Naive thymus-derived CD8-positive, alpha-beta T cell (primary cell): ENCODE results near the gene SMAD3. TPM values are rescaled to one million over a fixed set of nuclear protein-coding genes. Genes with fewer than 3 reads are reported as not detected.

Source experiments
- ATAC-seq, 2 donors: fragments of 150-1000 bp; cut with Tn5 transposase in 1 of 2; sonication (Bioruptor Pico), chemical (Tn5 transposase) in 1 of 2; 1 replicate in 1 of 2; 2 replicates in 1 of 2; pipeline ENCODE4 v1.10.0; 2021; ENCODE audit warnings: mild to moderate bottlenecking in 2 of 2, moderate library complexity in 2 of 2
- POLR2A ChIA-PET: fragments of 350-600 bp; sonication (Branson Sonifier 250); formaldehyde crosslinking; loops from one replicate; lab custom pipeline; 2021; ENCODE audit warnings: antibody characterized with exemption; lab: Charles Lee
- DNase-seq, 10 donors: peaks; one replicate each; pipeline versions ENCODE4 v3.0.0 to v3.0.0-alpha.2; 2020 to 2022
- H3K27ac Mint-ChIP-seq, 10 donors: one replicate each; pipeline ENCODE4 v1.8.0; 2020 to 2022; ENCODE audit warnings: mild to moderate bottlenecking in 10 of 10, mixed read lengths in 10 of 10, moderate library complexity in 4 of 10, inconsistent platforms in 1 of 10
- H3K27me3 Mint-ChIP-seq, 5 donors: one replicate each; pipeline ENCODE4 v1.8.0; 2021 to 2022; ENCODE audit warnings: mixed read lengths in 5 of 5
- H3K36me3 Mint-ChIP-seq, 3 donors: one replicate each; pipeline ENCODE4 v1.8.0; 2020 to 2022; ENCODE audit warnings: mixed read lengths in 3 of 3, mild to moderate bottlenecking in 2 of 3, inconsistent platforms in 1 of 3
- H3K4me1 Mint-ChIP-seq, 4 donors: one replicate each; pipeline ENCODE4 v1.8.0; 2021 to 2022; ENCODE audit warnings: mixed read lengths in 4 of 4
- H3K4me3 Mint-ChIP-seq, 10 donors: one replicate each; pipeline ENCODE4 v1.8.0; 2020 to 2022; ENCODE audit warnings: mild to moderate bottlenecking in 10 of 10, mixed read lengths in 10 of 10, moderate library complexity in 6 of 10, inconsistent platforms in 1 of 10
- H3K9me3 Mint-ChIP-seq, 9 donors: one replicate each; pipeline ENCODE4 v1.8.0; 2020 to 2022; ENCODE audit warnings: mixed read lengths in 9 of 9, mild to moderate bottlenecking in 3 of 9, inconsistent platforms in 1 of 9, moderate library complexity in 1 of 9
- polyA plus RNA-seq, 3 donors: library from polyadenylated mRNA; unstranded; fragments of 300-500 nt; fragmentation: Illumina TruSeq; gene quantifications; one replicate each; pipeline ENCODE4 v1.2.3, GENCODE V29; 2021
- total RNA-seq, 8 experiments: library from RNA in 2 of 8; stranded (reverse) in 2 of 8; gene quantifications; one replicate each; pipeline ENCODE4 v1.2.3 and lab custom pipeline; 2021 to 2026

Gene SMAD3
- total and polyA plus RNA-seq, 5 experiments from 2014 or later = 0.57 to 55.4 (median 4.2) TPM

DNA sequence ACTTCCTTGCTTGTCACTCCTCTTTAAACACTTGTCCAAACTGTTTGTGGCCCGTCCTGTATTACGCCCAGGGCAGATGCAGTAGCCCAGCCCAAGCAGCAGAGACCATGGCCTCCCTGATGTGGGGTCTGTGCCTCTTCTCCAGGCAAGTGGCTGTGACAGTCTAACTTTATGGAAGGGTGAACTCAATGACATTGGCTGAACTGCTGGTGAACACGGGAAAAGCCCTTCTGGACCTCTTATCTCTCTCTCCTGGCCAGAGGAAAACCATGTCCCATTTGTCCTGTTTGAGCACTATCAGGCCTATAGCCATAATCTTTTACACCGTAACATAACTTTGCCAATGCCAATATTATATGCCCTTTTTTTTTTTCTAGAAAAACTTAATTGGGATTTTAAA is 67.6 kb downstream of the SMAD3 start:
- no peak for DNase-seq
- Mint-ChIP-seq H3K27ac (peak overlapping the region in 9 of 10 donors; percentile 1 to 99 (median 71)), H3K27me3 (no peaks in the 10 kb centered on the region), H3K36me3 (no peaks in the 10 kb centered on the region), H3K9me3 (no peaks in the 10 kb centered on the region), H3K4me3 (peak overlapping the region in 1 of 10 donors; percentile 9), H3K4me1 (peaks cover 15 to 87% (median 58%) of the 10 kb centered on the region in 4 donors)
- POLR2A ChIA-PET = interaction anchor here (1.7 to 1.8 kb wide), 2 partner anchors 10 to 12 kb away, joined by 5 to 7 read pairs; no protein-coding TSS in a partner anchor
- ATAC-seq = no peak

DNA sequence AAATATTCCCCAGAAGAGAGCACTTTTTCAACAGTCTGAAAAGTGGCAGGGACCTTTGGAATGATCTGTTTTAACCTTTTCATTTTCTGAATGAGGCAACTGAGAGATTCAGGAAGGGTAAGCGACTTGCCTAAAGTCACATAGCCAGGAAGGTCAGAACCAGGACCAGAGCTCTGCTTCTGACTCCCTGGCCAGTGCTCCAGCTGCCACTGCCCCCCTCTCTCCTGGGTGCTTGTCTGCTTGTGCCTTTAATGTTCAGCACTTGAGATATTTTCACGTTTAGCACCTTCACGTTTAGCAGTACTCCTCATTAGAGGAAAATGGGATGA is 68.3 kb downstream of the SMAD3 start:
- no peaks in the 10 kb centered on the region for H3K36me3 Mint-ChIP-seq
- peak overlapping the region in 9 of 10 donors; percentile 3 to 92 (median 86) for H3K4me3 Mint-ChIP-seq
- H3K27me3 Mint-ChIP-seq = no peaks in the 10 kb centered on the region
- H3K9me3 Mint-ChIP-seq = no peaks in the 10 kb centered on the region
- ATAC-seq (no peak), DNase-seq (no peak)
- peak overlapping the region; percentile 97 to 99 (median 99) for H3K27ac Mint-ChIP-seq
- peaks cover 18 to 90% (median 62%) of the 10 kb centered on the region in 4 donors for H3K4me1 Mint-ChIP-seq
- POLR2A ChIA-PET = interaction anchor here (0.6 to 1.9 kb wide), 8 partner anchors 11 to 69 kb away, joined by 3 to 10 read pairs (median 4); partner anchors contain the start of gene SMAD3

DNA sequence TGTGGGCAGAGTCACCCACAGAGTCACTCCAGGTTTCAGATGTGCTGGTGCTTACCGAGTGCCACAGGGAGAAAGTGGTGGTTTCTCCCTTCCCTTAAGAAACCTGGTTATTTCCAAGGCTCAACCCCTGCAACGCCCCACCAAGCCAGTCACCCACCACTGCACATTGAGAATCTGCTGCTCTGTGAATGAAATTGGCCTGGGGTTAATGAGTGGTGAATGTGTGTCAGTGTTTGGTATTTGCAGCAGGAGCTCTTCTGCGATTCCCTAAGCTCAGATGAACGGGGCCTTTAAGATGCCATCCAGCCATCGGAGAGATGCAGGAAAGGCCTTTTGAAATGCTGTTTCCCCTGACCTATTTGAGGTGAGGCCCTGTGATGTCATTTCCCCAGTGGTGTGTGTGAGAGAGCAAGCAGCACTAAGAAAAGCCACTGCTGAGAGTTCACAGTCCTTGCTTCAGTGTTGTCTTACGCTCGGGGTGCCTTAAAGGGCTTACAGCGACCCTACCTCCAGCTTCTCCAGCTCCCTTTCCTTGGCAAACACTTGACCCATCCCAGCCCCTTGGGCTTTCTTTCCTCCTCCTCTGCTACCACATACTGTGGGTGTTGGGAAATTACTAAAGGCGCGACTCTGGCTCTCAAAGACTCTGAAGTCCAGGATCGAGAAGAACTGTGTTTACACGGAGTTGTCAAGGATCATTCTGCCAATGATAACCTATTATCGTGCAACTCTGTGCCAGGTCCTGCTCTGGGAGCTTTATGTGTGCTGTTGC is 68.9 kb downstream of the SMAD3 start:
- Mint-ChIP-seq H3K9me3 (no peaks in the 10 kb centered on the region), H3K4me1 (peaks cover 18 to 95% (median 63%) of the 10 kb centered on the region in 4 donors), H3K36me3 (no peaks in the 10 kb centered on the region), H3K27ac (peak overlapping the region; percentile 97 to 99 (median 99)), H3K4me3 (peak overlapping the region; percentile 77 to 92 (median 86)), H3K27me3 (no peaks in the 10 kb centered on the region)
- ATAC-seq (peak; percentile 98), DNase-seq (peak in 9 of 10 donors; percentile 48 to 84 (median 74))
- POLR2A ChIA-PET = interaction anchor here (0.6 to 1.9 kb wide), 11 partner anchors 9 to 70 kb away, joined by 3 to 10 read pairs (median 4); partner anchors contain the start of gene SMAD3

DNA sequence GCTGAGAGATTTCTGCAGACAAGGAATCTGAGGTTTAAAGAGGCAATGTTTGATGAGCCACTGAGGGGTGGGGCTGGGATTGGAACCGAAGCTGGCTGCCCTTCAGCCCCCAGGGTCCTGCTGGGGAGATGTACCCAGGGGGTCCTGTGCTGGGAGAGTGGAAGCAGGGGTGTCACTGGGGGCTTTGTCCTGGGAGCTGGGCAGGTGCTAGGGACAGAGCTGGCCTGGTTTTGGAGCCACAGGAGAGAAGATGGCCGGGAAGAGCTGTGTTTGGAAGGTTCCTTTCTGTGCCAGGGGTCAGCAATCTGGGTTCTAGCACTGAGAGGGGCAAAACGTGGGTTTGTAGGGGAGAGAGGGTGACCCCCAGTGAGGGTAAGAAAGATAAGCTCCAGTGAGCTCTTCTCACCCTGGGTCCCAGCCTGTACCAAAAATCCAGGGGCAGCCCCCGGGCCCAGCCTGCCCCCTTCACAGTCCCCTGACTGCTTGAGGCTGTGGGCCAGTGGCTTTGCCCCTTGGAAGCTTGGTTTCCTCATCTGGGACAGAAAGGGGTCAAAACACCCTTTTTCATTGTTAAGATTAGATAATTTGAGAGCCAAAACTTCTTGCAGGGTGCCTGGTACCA is 69.6 kb downstream of the SMAD3 start:
- H3K27ac Mint-ChIP-seq = peak overlapping the region; percentile 97 to 99 (median 99)
- POLR2A ChIA-PET = interaction anchor here (0.7 to 1.9 kb wide), 10 partner anchors 10 to 115 kb away, joined by 3 to 10 read pairs (median 4); no protein-coding TSS in a partner anchor
- H3K27me3 Mint-ChIP-seq = no peaks in the 10 kb centered on the region
- DNase-seq = no peak
- H3K4me3 Mint-ChIP-seq = peak overlapping the region; percentile 77 to 92 (median 86)
- no peaks in the 10 kb centered on the region for H3K9me3 Mint-ChIP-seq
- no peak for ATAC-seq
- peaks cover 18 to 97% (median 63%) of the 10 kb centered on the region in 4 donors for H3K4me1 Mint-ChIP-seq
- H3K36me3 Mint-ChIP-seq = no peaks in the 10 kb centered on the region

DNA sequence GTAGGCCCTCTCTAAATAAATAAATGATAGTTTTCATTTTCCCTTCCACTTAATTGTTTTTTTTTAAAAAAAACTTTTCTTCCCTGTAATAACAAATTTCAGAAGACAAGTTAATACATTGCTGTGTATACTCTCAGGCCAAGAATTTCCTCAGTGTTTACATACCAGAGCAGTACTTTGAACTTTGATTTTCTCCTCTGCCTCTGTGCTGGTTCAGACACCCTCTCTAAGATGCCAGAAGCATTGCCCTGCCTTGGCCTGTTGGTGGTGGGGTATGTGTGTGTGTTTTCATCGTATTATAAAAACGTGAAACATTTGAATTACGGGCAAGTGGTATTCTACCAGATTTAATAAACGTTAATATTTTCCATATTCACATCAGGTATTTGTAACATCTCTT is 70.1 kb downstream of the SMAD3 start:
- POLR2A ChIA-PET = interaction anchor here (0.6 to 1.9 kb wide), 7 partner anchors 10 to 115 kb away, joined by 3 to 10 read pairs (median 4); no protein-coding TSS in a partner anchor
- DNase-seq (no peak), ATAC-seq (no peak)
- Mint-ChIP-seq H3K27me3 (no peaks in the 10 kb centered on the region), H3K36me3 (no peaks in the 10 kb centered on the region), H3K27ac (peak overlapping the region; percentile 81 to 99 (median 98)), H3K9me3 (no peaks in the 10 kb centered on the region), H3K4me3 (peak overlapping the region in 9 of 10 donors; percentile 5 to 92 (median 55)), H3K4me1 (peaks cover 18 to 97% (median 63%) of the 10 kb centered on the region in 4 donors)

DNA sequence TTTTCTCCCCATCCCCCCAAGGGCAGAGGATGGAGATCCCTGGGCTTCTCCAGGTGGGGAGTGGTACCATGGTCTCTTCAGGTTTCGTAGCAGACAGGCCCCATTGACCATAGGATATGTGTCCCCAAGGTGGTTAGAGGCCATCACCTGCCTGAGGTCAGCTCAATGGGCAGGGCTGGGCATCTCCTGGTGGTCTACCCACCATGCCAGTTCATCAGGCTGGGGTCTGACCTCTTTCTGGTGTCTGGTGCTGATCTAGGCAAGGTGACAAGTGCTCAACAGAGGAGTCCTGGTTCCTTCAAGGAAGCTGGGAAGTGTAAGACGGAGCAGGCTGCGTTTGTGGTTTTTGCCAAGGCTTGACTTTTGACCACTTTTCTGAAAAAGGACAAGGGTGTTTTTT is 71.4 kb downstream of the SMAD3 start:
- peak overlapping the region in 2 of 10 donors; percentile 17 to 45 for H3K4me3 Mint-ChIP-seq
- H3K4me1 Mint-ChIP-seq = peaks cover 19 to 95% (median 61%) of the 10 kb centered on the region in 4 donors
- H3K27ac Mint-ChIP-seq = peak overlapping the region in 9 of 10 donors; percentile 60 to 99 (median 97)
- ATAC-seq (no peak), DNase-seq (no peak)
- no peaks in the 10 kb centered on the region for H3K27me3 Mint-ChIP-seq
- no peaks in the 10 kb centered on the region for H3K9me3 Mint-ChIP-seq
- H3K36me3 Mint-ChIP-seq = no peaks in the 10 kb centered on the region
- POLR2A ChIA-PET = interaction anchor here (0.7 kb wide), 1 partner anchor 21 kb away, joined by 3 read pairs; no protein-coding TSS in a partner anchor

DNA sequence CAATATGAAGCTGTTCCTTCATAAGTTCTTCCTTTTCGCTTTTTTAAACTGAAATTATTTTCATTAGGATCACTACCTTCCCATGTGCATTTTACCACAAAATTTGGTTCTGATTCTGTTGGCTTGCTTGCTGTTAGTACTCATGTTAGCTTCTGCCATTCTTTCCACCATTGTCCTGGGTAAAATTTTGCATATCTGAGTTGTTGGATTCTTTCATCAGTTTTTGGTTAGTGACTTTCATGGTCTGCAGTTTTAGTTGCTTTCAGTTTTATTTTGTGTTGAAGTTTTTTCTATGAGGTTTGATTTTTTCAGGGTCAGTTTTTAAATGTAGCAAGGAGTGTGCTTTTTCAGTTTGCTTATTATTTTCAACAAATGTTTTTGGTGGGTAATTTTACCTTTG is 71.9 kb downstream of the SMAD3 start:
- ATAC-seq (no peak), DNase-seq (no peak)
- POLR2A ChIA-PET = no interaction called here
- Mint-ChIP-seq H3K36me3 (no peaks in the 10 kb centered on the region), H3K4me3 (peak overlapping the region in 5 of 10 donors; percentile 0 to 56 (median 13)), H3K9me3 (no peaks in the 10 kb centered on the region), H3K4me1 (peaks cover 19 to 95% (median 58%) of the 10 kb centered on the region in 4 donors), H3K27me3 (no peaks in the 10 kb centered on the region), H3K27ac (peak overlapping the region in 9 of 10 donors; percentile 3 to 99 (median 79))

DNA sequence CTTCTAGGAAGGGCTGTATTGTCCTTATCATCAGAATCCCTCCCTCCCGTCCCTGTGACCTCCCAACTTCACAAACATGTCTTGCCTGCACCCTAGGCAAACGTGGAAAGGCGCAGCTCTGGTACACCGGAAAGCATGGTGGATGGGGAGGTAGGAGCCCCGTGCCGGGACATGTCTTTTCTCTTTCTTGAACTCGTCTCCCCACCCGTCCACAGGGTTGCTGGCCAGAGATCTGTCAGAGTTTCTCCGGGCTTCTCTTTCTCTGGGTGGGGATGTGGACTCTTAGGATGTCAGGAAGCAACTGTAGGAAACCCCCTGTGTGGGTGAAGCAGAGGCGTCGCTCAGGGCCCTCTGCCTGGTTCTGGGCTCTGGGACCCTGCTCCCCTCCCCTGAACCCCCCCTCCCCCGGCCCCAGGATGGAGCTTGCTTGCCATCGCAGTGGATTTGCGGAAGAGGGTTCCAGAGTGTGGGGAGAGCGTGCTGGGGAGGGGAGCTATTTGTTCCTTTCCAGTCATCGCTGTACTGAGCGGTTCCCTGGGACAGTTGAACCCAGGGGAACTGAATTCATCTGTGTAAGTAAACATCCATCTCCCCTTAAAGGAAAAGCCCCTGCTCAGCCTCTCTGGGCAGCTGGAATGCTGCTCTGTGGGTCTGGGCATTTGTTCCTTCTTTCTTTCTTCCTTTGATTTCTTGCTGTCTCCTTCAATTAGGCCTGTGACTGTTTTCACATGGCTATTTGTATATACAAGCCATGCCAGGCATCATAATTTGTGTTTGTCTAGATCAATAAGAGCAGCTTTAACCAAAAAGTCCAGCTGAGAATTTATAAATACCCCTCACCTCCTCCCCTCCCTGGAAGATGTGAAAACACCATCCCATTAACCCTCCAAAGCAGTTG is 72.8 kb downstream of the SMAD3 start:
- Mint-ChIP-seq H3K9me3 (no peaks in the 10 kb centered on the region), H3K27me3 (no peaks in the 10 kb centered on the region), H3K27ac (peak overlapping the region in 8 of 10 donors; percentile 3 to 97 (median 69)), H3K4me1 (peaks cover 23 to 95% (median 51%) of the 10 kb centered on the region in 4 donors), H3K4me3 (peak overlapping the region in 2 of 10 donors; percentile 7 to 15), H3K36me3 (no peaks in the 10 kb centered on the region)
- POLR2A ChIA-PET = no interaction called here
- no peak for ATAC-seq
- no peak for DNase-seq

DNA sequence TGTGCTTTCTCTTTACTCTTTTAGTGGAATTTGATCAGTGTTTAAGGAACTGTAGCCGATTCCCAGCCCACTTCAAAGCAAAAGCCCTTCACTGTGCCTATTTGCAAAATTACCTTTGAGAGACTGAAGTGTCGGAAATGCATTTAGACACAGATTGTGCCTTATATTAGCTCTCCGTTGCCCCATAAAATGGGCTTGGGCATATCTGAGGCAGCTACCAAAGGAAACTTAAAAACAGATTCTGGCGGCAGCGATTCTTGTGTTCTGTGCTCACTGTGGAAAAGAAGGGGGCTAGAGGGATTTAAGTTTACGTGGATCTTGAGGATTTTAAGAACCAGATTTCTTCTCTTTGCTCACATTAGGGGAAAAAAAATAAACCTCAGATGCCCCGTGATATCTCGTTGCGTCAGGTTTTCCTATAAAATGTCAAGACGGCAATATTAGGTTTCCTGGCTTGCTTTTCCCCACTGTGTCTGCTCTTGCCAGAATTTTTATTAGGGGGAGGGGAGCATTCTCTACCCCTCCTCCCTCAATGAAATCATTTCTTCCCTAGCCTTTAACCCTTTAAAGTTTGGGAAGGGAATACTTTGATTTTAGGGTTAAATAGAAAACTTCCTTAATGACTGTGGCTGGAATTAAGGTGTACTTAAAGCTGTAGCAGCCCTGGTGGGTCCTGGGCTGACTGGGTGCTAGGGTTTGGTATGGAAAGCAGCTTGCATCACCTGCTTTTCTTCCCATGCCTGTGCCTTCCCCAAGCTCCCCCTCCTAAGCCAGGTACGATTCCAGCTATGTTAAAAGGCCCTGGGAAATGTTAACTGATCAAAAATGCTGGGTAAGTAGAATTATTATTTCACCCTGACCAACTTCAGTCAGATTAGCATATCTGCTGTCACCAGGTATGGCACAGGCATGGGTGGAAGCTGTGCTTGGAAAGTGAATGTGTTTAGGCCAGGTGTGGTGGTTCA is 73.8 kb downstream of the SMAD3 start:
- Mint-ChIP-seq H3K36me3 (no peaks in the 10 kb centered on the region), H3K27me3 (no peaks in the 10 kb centered on the region), H3K4me3 (peak overlapping the region in 1 of 10 donors; percentile 15), H3K4me1 (peaks cover 21 to 95% (median 42%) of the 10 kb centered on the region in 4 donors), H3K27ac (peak overlapping the region in 5 of 10 donors; percentile 3 to 97 (median 59)), H3K9me3 (no peaks in the 10 kb centered on the region)
- DNase-seq = no peak
- no peak for ATAC-seq
- POLR2A ChIA-PET = interaction anchor here (0.8 kb wide), 1 partner anchor 20 kb away, joined by 3 read pairs; no protein-coding TSS in a partner anchor

DNA sequence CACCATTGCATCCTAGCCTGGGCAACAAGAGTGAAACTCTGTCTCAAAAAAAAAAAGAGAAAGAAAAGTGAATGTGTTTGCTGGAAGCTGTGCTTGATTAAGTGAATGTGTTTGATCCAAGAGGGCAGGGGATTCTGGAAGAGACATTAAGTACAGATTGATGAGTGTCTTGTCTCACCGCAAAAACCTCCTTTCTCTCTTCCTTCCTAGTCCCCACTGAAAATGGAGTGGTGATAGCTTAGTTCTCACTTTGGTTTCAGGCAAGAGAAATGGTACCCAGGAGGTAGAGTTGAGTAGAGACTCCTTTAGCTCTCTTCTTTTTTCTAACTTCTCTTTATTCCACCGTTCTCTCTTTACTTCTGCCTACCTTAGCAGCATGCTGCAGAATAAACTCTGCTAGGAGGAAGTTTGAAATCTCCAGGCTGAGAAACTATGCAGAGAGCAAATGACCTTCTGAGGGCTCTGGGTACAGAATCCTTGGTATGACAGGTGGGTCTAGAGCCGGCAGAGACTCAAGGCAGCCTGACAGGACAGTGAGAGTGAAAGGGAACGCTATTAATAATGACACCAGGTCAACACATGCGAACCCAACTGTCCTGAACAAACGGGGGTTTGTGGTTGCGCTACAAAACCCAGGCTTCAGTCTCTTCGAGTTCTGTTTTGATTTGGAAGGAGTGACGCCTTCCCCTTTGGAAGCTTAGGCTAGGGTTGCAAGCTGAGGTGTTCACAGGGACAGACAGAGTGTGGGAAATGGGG is 74.9 kb downstream of the SMAD3 start:
- DNase-seq (no peak), ATAC-seq (no peak)
- POLR2A ChIA-PET = interaction anchor here (0.8 kb wide), 1 partner anchor 21 kb away, joined by 3 read pairs; no protein-coding TSS in a partner anchor
- peaks cover 12 to 95% (median 38%) of the 10 kb centered on the region in 4 donors for H3K4me1 Mint-ChIP-seq
- H3K36me3 Mint-ChIP-seq = no peaks in the 10 kb centered on the region
- H3K27me3 Mint-ChIP-seq = no peaks in the 10 kb centered on the region
- H3K27ac Mint-ChIP-seq = peak overlapping the region in 3 of 10 donors; percentile 20 to 71 (median 68)
- H3K4me3 Mint-ChIP-seq = peak overlapping the region in 2 of 10 donors; percentile 7 to 26
- H3K9me3 Mint-ChIP-seq = no peaks in the 10 kb centered on the region
